ENCODE data around the gene VMP1. TPM values are rescaled to one million over a fixed set of nuclear protein-coding genes. Genes with fewer than 3 reads are reported as not detected.

The VMP1 gene
- total RNA-seq, 1 experiment from 2014 or later, result 277 TPM

DNA sequence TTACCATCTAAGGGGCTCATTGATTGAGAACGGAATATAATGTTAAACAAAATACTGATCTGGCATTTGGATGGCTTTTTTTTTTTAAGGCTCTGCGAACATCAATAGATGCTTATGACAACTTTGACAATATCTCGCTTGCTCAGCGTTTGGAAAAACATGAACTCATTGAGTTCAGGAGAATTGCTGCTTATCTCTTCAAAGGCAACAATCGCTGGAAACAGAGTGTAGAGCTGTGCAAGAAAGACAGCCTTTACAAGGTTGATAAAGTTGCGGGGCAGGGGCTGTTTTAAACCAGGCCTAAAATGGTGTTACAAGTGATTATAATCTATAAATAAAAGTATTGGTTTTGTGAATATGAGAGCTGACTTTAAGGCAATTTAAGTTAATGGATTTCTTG is 22.5 kb upstream of the VMP1 start:
- H3K4me2 ChIP-seq (ENCODE audit: low read length), result no peak overlapping the region
- H3K79me2 ChIP-seq (ENCODE audit: low read length), result peaks cover 19% of the 10 kb centered on the region; the same call in 1 of the 2 replicates
- H3K4me1 ChIP-seq (ENCODE audit: insufficient read depth, low read length), result no peaks in the 10 kb centered on the region
- TF ChIP-seq, protein P1, sequence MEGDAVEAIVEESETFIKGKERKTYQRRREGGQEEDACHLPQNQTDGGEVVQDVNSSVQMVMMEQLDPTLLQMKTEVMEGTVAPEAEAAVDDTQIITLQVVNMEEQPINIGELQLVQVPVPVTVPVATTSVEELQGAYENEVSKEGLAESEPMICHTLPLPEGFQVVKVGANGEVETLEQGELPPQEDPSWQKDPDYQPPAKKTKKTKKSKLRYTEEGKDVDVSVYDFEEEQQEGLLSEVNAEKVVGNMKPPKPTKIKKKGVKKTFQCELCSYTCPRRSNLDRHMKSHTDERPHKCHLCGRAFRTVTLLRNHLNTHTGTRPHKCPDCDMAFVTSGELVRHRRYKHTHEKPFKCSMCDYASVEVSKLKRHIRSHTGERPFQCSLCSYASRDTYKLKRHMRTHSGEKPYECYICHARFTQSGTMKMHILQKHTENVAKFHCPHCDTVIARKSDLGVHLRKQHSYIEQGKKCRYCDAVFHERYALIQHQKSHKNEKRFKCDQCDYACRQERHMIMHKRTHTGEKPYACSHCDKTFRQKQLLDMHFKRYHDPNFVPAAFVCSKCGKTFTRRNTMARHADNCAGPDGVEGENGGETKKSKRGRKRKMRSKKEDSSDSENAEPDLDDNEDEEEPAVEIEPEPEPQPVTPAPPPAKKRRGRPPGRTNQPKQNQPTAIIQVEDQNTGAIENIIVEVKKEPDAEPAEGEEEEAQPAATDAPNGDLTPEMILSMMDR (conservative IDR thresholded peaks at IDR 0.05; ENCODE audit: low read depth, low read length), result no peak
- no peak for TF ChIP-seq EZH2phosphoT487 (IDR thresholded peaks at IDR 0.05; ENCODE audit: borderline replicate concordance, low read length)
- TF ChIP-seq EZH2 (IDR thresholded peaks at IDR 0.05; ENCODE audit: low read length, unreplicated experiment), result no peak
- peaks cover 96% of the 10 kb centered on the region for H3K36me3 ChIP-seq (ENCODE audit: low read depth, low read length)
- no peak overlapping the region for H2AFZ ChIP-seq (ENCODE audit: low read length)
- ChIA-PET POLR2A (ENCODE audit: unreplicated experiment) (no interaction called here), CTCF (no interaction called here)
- no TSS peak for BruUV-seq (replicated peaks)
- peaks cover 7% of the 10 kb centered on the region; the same call in 1 of the 2 replicates for H4K20me1 ChIP-seq (ENCODE audit: low read length)
- H3K27ac ChIP-seq (ENCODE audit: low read length), result no peak overlapping the region
- H3K27me3 ChIP-seq (ENCODE audit: low read length), result no peaks in the 10 kb centered on the region
- no peaks in the 10 kb centered on the region for H3K9me3 ChIP-seq (ENCODE audit: low read length)
- no peaks in the 10 kb centered on the region for H3F3A ChIP-seq (ENCODE audit: low read length, unreplicated experiment)
- H3K9me2 ChIP-seq (replicated peaks; ENCODE audit: low read length), result no peaks in the 10 kb centered on the region
- DNase-seq (no peak), ATAC-seq (no peak)
- no peak overlapping the region for H3K9ac ChIP-seq (ENCODE audit: low read length)
- intact Hi-C loops (cut with micrococcal nuclease), result no loop called here
- H3K4me3 ChIP-seq (ENCODE audit: low read length), result no peak overlapping the region

DNA sequence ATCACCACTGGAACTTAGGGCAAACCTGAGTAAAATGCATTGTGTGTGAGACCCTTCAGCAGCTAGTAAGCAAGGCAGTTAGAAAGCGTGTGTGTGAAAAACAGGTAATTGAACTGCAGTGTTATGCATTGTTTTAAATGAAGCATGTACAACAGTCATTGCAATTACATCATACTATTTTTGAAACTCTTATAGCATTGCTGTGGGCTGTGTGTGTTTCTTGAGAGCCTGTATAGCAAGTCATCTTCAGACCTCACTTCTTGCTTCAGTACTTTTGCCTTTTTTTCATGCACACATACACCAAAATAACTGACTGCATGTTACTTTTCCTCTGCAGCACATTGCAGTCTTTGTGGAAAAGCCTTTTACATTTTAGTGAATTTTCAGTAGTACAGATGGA is 19.4 kb upstream of the VMP1 start:
- H3K9me2 ChIP-seq (replicated peaks; ENCODE audit: low read length), result no peaks in the 10 kb centered on the region
- H3K9ac ChIP-seq (ENCODE audit: low read length), result no peak overlapping the region
- TF ChIP-seq EZH2phosphoT487 (IDR thresholded peaks at IDR 0.05; ENCODE audit: borderline replicate concordance, low read length) (no peak), EZH2 (IDR thresholded peaks at IDR 0.05; ENCODE audit: low read length, unreplicated experiment) (no peak)
- TF ChIP-seq, protein P1 (conservative IDR thresholded peaks at IDR 0.05; ENCODE audit: low read depth, low read length), result no peak
- H3K79me2 ChIP-seq (ENCODE audit: low read length), result peaks cover 23% of the 10 kb centered on the region; the same call in 1 of the 2 replicates
- no peak for ATAC-seq
- no peaks in the 10 kb centered on the region for H3K27me3 ChIP-seq (ENCODE audit: low read length)
- ChIA-PET CTCF (no interaction called here), POLR2A (ENCODE audit: unreplicated experiment) (no interaction called here)
- H3K36me3 ChIP-seq (ENCODE audit: low read depth, low read length), result peaks cover 84% of the 10 kb centered on the region
- intact Hi-C loops (cut with micrococcal nuclease), result no loop called here
- no TSS peak for BruUV-seq (replicated peaks)
- H3K27ac ChIP-seq (ENCODE audit: low read length), result no peak overlapping the region
- H4K20me1 ChIP-seq (ENCODE audit: low read length), result peaks cover 7% of the 10 kb centered on the region; the same call in 1 of the 2 replicates
- no peak overlapping the region for H2AFZ ChIP-seq (ENCODE audit: low read length)
- no peak for DNase-seq
- no peaks in the 10 kb centered on the region for H3K9me3 ChIP-seq (ENCODE audit: low read length)
- H3F3A ChIP-seq (ENCODE audit: low read length, unreplicated experiment), result no peaks in the 10 kb centered on the region
- H3K4me3 ChIP-seq (ENCODE audit: low read length), result no peak overlapping the region
- no peak overlapping the region for H3K4me2 ChIP-seq (ENCODE audit: low read length)
- no peaks in the 10 kb centered on the region for H3K4me1 ChIP-seq (ENCODE audit: insufficient read depth, low read length)

DNA sequence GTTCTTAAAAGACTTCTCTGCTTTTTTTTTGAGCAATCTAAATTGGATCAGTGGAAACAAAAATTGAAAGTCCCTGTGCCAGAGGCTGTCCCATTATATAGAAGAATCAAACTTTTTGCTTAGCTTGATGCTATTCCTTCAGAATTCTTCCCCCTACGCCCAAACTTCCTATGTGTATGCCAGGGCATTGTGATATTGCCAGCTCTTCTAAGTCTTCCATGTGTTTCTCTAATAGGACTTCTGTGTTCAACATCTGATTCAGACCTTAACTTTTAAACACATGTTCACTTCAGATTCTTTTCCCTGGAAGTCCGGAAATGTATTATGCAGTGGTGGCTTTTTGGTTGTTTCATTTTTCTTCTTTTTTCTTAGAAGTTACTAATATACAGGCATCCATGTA is 19.0 kb upstream of the VMP1 start:
- Histone ChIP-seq H3K27ac (ENCODE audit: low read length) (no peak overlapping the region), H3K79me2 (ENCODE audit: low read length) (peaks cover 23% of the 10 kb centered on the region; the same call in 1 of the 2 replicates), H3K9ac (ENCODE audit: low read length) (no peak overlapping the region), H3K27me3 (ENCODE audit: low read length) (no peaks in the 10 kb centered on the region), H3F3A (ENCODE audit: low read length, unreplicated experiment) (no peaks in the 10 kb centered on the region), H3K9me3 (ENCODE audit: low read length) (no peaks in the 10 kb centered on the region), H3K9me2 (replicated peaks; ENCODE audit: low read length) (no peaks in the 10 kb centered on the region), H2AFZ (ENCODE audit: low read length) (no peak overlapping the region), H3K4me1 (ENCODE audit: insufficient read depth, low read length) (no peaks in the 10 kb centered on the region), H3K4me2 (ENCODE audit: low read length) (no peak overlapping the region), H3K4me3 (ENCODE audit: low read length) (no peak overlapping the region), H4K20me1 (ENCODE audit: low read length) (peaks cover 7% of the 10 kb centered on the region; the same call in 1 of the 2 replicates), H3K36me3 (ENCODE audit: low read depth, low read length) (peaks cover 82% of the 10 kb centered on the region)
- ATAC-seq (no peak), DNase-seq (no peak)
- TF ChIP-seq EZH2 (IDR thresholded peaks at IDR 0.05; ENCODE audit: low read length, unreplicated experiment) (no peak), EZH2phosphoT487 (IDR thresholded peaks at IDR 0.05; ENCODE audit: borderline replicate concordance, low read length) (no peak)
- TF ChIP-seq, protein P1 (conservative IDR thresholded peaks at IDR 0.05; ENCODE audit: low read depth, low read length), result no peak
- ChIA-PET CTCF (no interaction called here), POLR2A (ENCODE audit: unreplicated experiment) (interaction anchor here (0.5 kb wide), 1 partner anchor 262 kb away, joined by 3 read pairs; no protein-coding TSS in a partner anchor)
- intact Hi-C loops (cut with micrococcal nuclease), result no loop called here
- BruUV-seq (replicated peaks), result no TSS peak
